SU-DHL-6 (cell line): ENCODE results near the gene ERN1.

Experiments used
- H2AFZ ChIP-seq: fragments of 200-600 bp; sonication (generic); 2 replicates; pipeline ENCODE4 v1.6.1; 2014; ENCODE audit warnings: low read depth, mild to moderate bottlenecking, moderate library complexity, mixed read lengths, antibody characterized with exemption, low read length; ENCODE audit not compliant: severe bottlenecking
- H3F3A ChIP-seq: fragments of 200-600 bp; shearing (Covaris generic); 2 replicates; pipeline ENCODE4 v1.6.0; 2016; ENCODE audit warnings: antibody characterized with exemption, mild to moderate bottlenecking; ENCODE audit not compliant: insufficient read depth
- H3K27ac ChIP-seq: fragments of 200-600 bp; sonication (generic); 2 replicates; pipeline ENCODE4 v1.5.1; 2016; ENCODE audit warnings: low read depth, mild to moderate bottlenecking, low read length, moderate library complexity, mixed read lengths
- H3K27me3 ChIP-seq: fragments of 200-600 bp; sonication (generic), shearing (Covaris generic); 2 replicates; pipeline ENCODE4 v1.6.0; 2014; ENCODE audit warnings: mild to moderate bottlenecking, low read length
- H3K36me3 ChIP-seq: fragments of 200-600 bp; sonication (generic); 2 replicates; pipeline ENCODE4 v1.6.1; 2014; ENCODE audit warnings: mild to moderate bottlenecking, low read length, mixed read lengths
- H3K4me2 ChIP-seq: fragments of 300-600, 200-600 bp; shearing (Covaris generic), sonication (generic); 2 replicates; pipeline ENCODE4 v1.6.0; 2014; ENCODE audit warnings: low read length, low read depth, mild to moderate bottlenecking; ENCODE audit not compliant: poor library complexity, severe bottlenecking
- H3K4me3 ChIP-seq: fragments of 200-600 bp; sonication (generic); 2 replicates; pipeline ENCODE4 v1.5.1; 2014; ENCODE audit warnings: antibody characterized with exemption, low read length, mild to moderate bottlenecking, mixed read lengths; ENCODE audit not compliant: insufficient read depth, poor library complexity, severe bottlenecking
- H3K79me2 ChIP-seq: fragments of 200-600 bp; sonication (generic); 2 replicates; pipeline ENCODE4 v1.6.1; 2014; ENCODE audit warnings: mild to moderate bottlenecking, low read length, moderate library complexity; ENCODE audit not compliant: insufficient read depth
- H3K9ac ChIP-seq: fragments of 200-600 bp; sonication (generic); 2 replicates; pipeline ENCODE4 v1.7.0; 2014; ENCODE audit warnings: mild to moderate bottlenecking, low read length
- H3K9me2 ChIP-seq: fragments of 200-600 bp; sonication (generic); replicated peaks from 2 replicates; pipeline ENCODE4 v1.6.1; 2014; ENCODE audit warnings: low read length; ENCODE audit not compliant: insufficient read depth
- H3K9me3 ChIP-seq: fragments of 200-600 bp; sonication (generic); 2 replicates; pipeline ENCODE4 v1.6.1; 2014; ENCODE audit warnings: low read length, mixed read lengths; ENCODE audit not compliant: insufficient read depth
- H4K20me1 ChIP-seq: fragments of 200-600 bp; sonication (generic); 2 replicates; pipeline ENCODE4 v1.6.1; 2014; ENCODE audit warnings: low read depth, mild to moderate bottlenecking, antibody characterized with exemption, low read length, moderate library complexity, mixed read lengths
- CTCF ChIP-seq: fragments of 200-600 bp; sonication (generic); IDR thresholded peaks from one replicate; pipeline ENCODE4 v1.5.1; 2017; ENCODE audit warnings: antibody characterized with exemption, mild to moderate bottlenecking, low read length, moderate library complexity; ENCODE audit not compliant: insufficient read depth, poor library complexity, severe bottlenecking
- EZH2phosphoT487 ChIP-seq: fragments of 200-600 bp; sonication (generic), shearing (Covaris generic); conservative IDR thresholded peaks from 2 replicates; pipeline ENCODE4 v1.6.1; 2018; ENCODE audit warnings: mild to moderate bottlenecking, antibody characterized with exemption, low read length, moderate library complexity, mixed read lengths

ERN1 gene

GRCh38 chr17:64054304-64054703 lies 75.6 kb downstream of the ERN1 start:
- Histone ChIP-seq H4K20me1 (no peaks in the 10 kb centered on the region), H3F3A (no peaks in the 10 kb centered on the region), H3K4me2 (no peak overlapping the region), H3K79me2 (no peaks in the 10 kb centered on the region), H3K36me3 (no peaks in the 10 kb centered on the region), H3K9ac (no peak overlapping the region), H3K4me3 (no peak overlapping the region), H3K9me2 (no peaks in the 10 kb centered on the region), H2AFZ (no peak overlapping the region), H3K27ac (no peak overlapping the region), H3K27me3 (no peaks in the 10 kb centered on the region), H3K9me3 (no peaks in the 10 kb centered on the region)
- TF ChIP-seq CTCF (no peak), EZH2phosphoT487 (no peak)

- no peaks in the 10 kb centered on the region for H3K9me3 ChIP-seq
- no peaks in the 10 kb centered on the region for H3K27me3 ChIP-seq
- no peak overlapping the region for H3K4me3 ChIP-seq
- H3K9ac ChIP-seq: no peak overlapping the region
- H3K9me2 ChIP-seq: no peaks in the 10 kb centered on the region
- no peak overlapping the region for H3K4me2 ChIP-seq
- H3K36me3 ChIP-seq: no peaks in the 10 kb centered on the region
- no peaks in the 10 kb centered on the region for H4K20me1 ChIP-seq
- H2AFZ ChIP-seq: no peak overlapping the region
- H3K79me2 ChIP-seq: no peaks in the 10 kb centered on the region
- TF ChIP-seq CTCF (no peak), EZH2phosphoT487 (no peak)
- no peak overlapping the region for H3K27ac ChIP-seq
- H3F3A ChIP-seq: no peaks in the 10 kb centered on the region
Observed at GRCh38 chr17:64053101-64053500, 76.8 kb downstream of the ERN1 start.

- Histone ChIP-seq H4K20me1 (no peaks in the 10 kb centered on the region), H3K9ac (no peak overlapping the region), H3K9me2 (no peaks in the 10 kb centered on the region), H3K27ac (no peak overlapping the region), H3K9me3 (no peaks in the 10 kb centered on the region), H3F3A (no peaks in the 10 kb centered on the region), H3K36me3 (no peaks in the 10 kb centered on the region), H3K4me3 (no peak overlapping the region), H3K27me3 (no peaks in the 10 kb centered on the region), H2AFZ (no peak overlapping the region), H3K4me2 (no peak overlapping the region), H3K79me2 (no peaks in the 10 kb centered on the region)
- TF ChIP-seq EZH2phosphoT487: no peak
- no peak for TF ChIP-seq CTCF
Observed at GRCh38 chr17:64051153-64051552, 78.8 kb downstream of the ERN1 start.
